K562 (cell line): ENCODE data around the gene TMEM89. TPM values are rescaled to one million over a fixed set of nuclear protein-coding genes. Genes with fewer than 3 reads are reported as not detected.
A peak's percentile ranks its signal among the peaks of the same experiment; 100 is the strongest.

Source experiments
- ATF3 ChIP-seq, 2 experiments: fragments of 450-650 bp in 1 of 2; sonication (generic) in 1 of 2; formaldehyde crosslinking in 1 of 2; IDR thresholded peaks in 1 of 2; conservative IDR thresholded peaks in 1 of 2; 2 replicates each; pipeline versions ENCODE4 v1.6.1 to v1.8.1; 2016 to 2023; ENCODE audit warnings: mild to moderate bottlenecking in 2 of 2, moderate library complexity in 2 of 2, inconsistent platforms in 1 of 2, missing genetic modification reagents in 1 of 2
- ETV1 ChIP-seq: fragments of 450-650 bp; conservative IDR thresholded peaks from 2 replicates; pipeline ENCODE4 v1.6.1; 2016; ENCODE audit warnings: missing genetic modification characterization, control low read depth, low read depth, missing compliant biosample characterization
- HNRNPLL ChIP-seq: fragments of 200-400 bp; formaldehyde crosslinking; IDR thresholded peaks from 2 replicates; pipeline ENCODE4 v1.6.1; 2017; ENCODE audit warnings: low read length, low read depth, mild to moderate bottlenecking; ENCODE audit not compliant: poor library complexity, severe bottlenecking
- IRF9 ChIP-seq: fragments of 450-650 bp; IDR thresholded peaks from 2 replicates; pipeline ENCODE4 v1.6.1; 2016; ENCODE audit warnings: missing biosample characterization, missing genetic modification characterization
- KDM2B ChIP-seq: fragments of 250-450 bp; sonication (Bioruptor Pico); IDR thresholded peaks from 2 replicates; pipeline ENCODE4 v1.8.0; 2021; ENCODE audit warnings: mild to moderate bottlenecking, moderate library complexity
- MAFG ChIP-seq: fragments of 450-650 bp; conservative IDR thresholded peaks from 2 replicates; pipeline ENCODE4 v1.6.1; 2016; ENCODE audit warnings: missing genetic modification characterization, missing compliant biosample characterization
- MCM2 ChIP-seq: fragments of 450-650 bp; IDR thresholded peaks from 2 replicates; pipeline ENCODE4 v1.6.1; 2017; ENCODE audit warnings: low read depth, mild to moderate bottlenecking
- MTF1 ChIP-seq: fragments of 250-450 bp; sonication (Bioruptor Pico); IDR thresholded peaks from 2 replicates; pipeline ENCODE4 v1.9.0; 2021; ENCODE audit warnings: moderate library complexity, mild to moderate bottlenecking, inconsistent platforms, borderline replicate concordance
- MYC ChIP-seq, 2 experiments: fragments of 250-450 bp in 1 of 2; sonication (Bioruptor Pico) in 1 of 2; IDR thresholded peaks; 2 replicates each; pipeline versions ENCODE4 v1.5.1 to v1.6.1; 2012 to 2021; ENCODE audit warnings: low read depth in 2 of 2, borderline replicate concordance in 1 of 2, improper control_type of control experiment in 1 of 2, low read length in 1 of 2, mild to moderate bottlenecking in 1 of 2, moderate library complexity in 1 of 2
- NR2C2 ChIP-seq, 2 experiments: fragments of 200-800 bp in 1 of 2; sonication (Bioruptor generic) in 1 of 2; sonication (generic) in 1 of 2; formaldehyde crosslinking in 1 of 2; IDR thresholded peaks; 2 replicates each; pipeline versions ENCODE4 v1.6.1 to v1.8.0; 2016 to 2022; ENCODE audit warnings: mild to moderate bottlenecking in 1 of 2, missing compliant biosample characterization in 1 of 2, missing genetic modification characterization in 1 of 2, missing genetic modification reagents in 1 of 2
- PTBP1 ChIP-seq: fragments of 200-400 bp; formaldehyde crosslinking; IDR thresholded peaks from 2 replicates; pipeline ENCODE4 v1.6.1; 2017; ENCODE audit warnings: low read depth, low read length
- RBM14 ChIP-seq: fragments of 200-400 bp; formaldehyde crosslinking; IDR thresholded peaks from 2 replicates; pipeline ENCODE4 v1.6.1; 2018; ENCODE audit warnings: low read depth, mild to moderate bottlenecking, low read length, moderate library complexity, borderline replicate concordance; ENCODE audit not compliant: insufficient read depth
- STAT5A ChIP-seq: IDR thresholded peaks from 2 replicates; pipeline ENCODE4 v1.6.1; 2012; ENCODE audit warnings: low read length, inconsistent platforms, borderline replicate concordance
- TEAD4 ChIP-seq, 2 experiments: sonication (generic) in 1 of 2; formaldehyde crosslinking in 1 of 2; IDR thresholded peaks; 2 replicates each; pipeline versions ENCODE4 v1.6.1 to v1.8.0; 2012 to 2022; ENCODE audit warnings: borderline replicate concordance in 1 of 2, inconsistent platforms in 1 of 2, low read length in 1 of 2, mild to moderate bottlenecking in 1 of 2, missing genetic modification reagents in 1 of 2
- TFE3 ChIP-seq: fragments of 450-650 bp; formaldehyde crosslinking; IDR thresholded peaks from 2 replicates; pipeline ENCODE4 v1.4.0; 2020; ENCODE audit warnings: mild to moderate bottlenecking, mixed read lengths
- U2AF1 ChIP-seq: fragments of 200-400 bp; formaldehyde crosslinking; optimal IDR thresholded peaks from 2 replicates; pipeline ENCODE3; 2017; ENCODE audit warnings: mild to moderate bottlenecking, low read depth, low read length, moderate library complexity
- ZBTB17 ChIP-seq: fragments of 450-650 bp; formaldehyde crosslinking; IDR thresholded peaks from 2 replicates; pipeline ENCODE4 v1.4.0; 2020; ENCODE audit warnings: mild to moderate bottlenecking
- ZNF316 ChIP-seq: fragments of 450-650 bp; IDR thresholded peaks from 2 replicates; pipeline ENCODE4 v1.6.1; 2016
- polyA plus RNA-seq, 8 experiments: library from polyadenylated mRNA; depleted of rRNA in 4 of 8; stranded (reverse) in 5 of 8; unstranded in 3 of 8; fragments of >200 nt; fragmentation: Nextera tagmentation in 2 of 8; fragmentation: Illumina TruSeq in 1 of 8; extraction: Ambion mirVana in 2 of 8; extraction: Trizol in 1 of 8; gene quantifications; 2 replicates each; pipeline versions ENCODE4 v1.2.1 to v1.2.3, GENCODE V29; 2011 to 2014; ENCODE audit warnings: inconsistent platforms in 1 of 8, missing spikeins in 1 of 8
- total RNA-seq, 7 experiments: library from RNA; depleted of rRNA in 6 of 7; stranded (reverse); fragments of >200 nt in 6 of 7; fragmentation: Illumina TruSeq in 2 of 7; extraction: Trizol in 2 of 7; gene quantifications; 2 replicates each; pipeline versions ENCODE4 v1.2.1 to v1.2.3, GENCODE V29; 2011 to 2021; ENCODE audit warnings: low replicate concordance in 1 of 7

The TMEM89 gene
- total and polyA plus RNA-seq, 9 of the 15 experiments (the other 6 are each of a cell fraction or from before 2014, with no cell fraction given) = not detected

GRCh38 chr3:48635222-48636021, 13.9 kb upstream of the TMEM89 start, which contains the start of gene SLC26A6 (continued):
- TF ChIP-seq ATF3 (IDR thresholded peaks at IDR 0.05) (no peak), ATF3 (CRISPR knock-in tag; conservative IDR thresholded peaks at IDR 0.05) (no peak), KDM2B (CRISPR knock-in tag) (no peak), MCM2 (no peak), HNRNPLL (peak; percentile 38), MAFG (tag) (no peak), RBM14 (no peak), TFE3 (CRISPR knock-in tag) (no peak), NR2C2 (CRISPR knock-in tag; IDR thresholded peaks at IDR 0.05) (no peak), NR2C2 (tag; IDR thresholded peaks at IDR 0.05) (peak; percentile 44; the same call in 1 of the 2 replicates), PTBP1 (no peak), MTF1 (no peak), TEAD4 (IDR thresholded peaks at IDR 0.05; ENCODE audit: low read length) (no peak), TEAD4 (CRISPR knock-in tag; IDR thresholded peaks at IDR 0.05; ENCODE audit: borderline replicate concordance) (no peak), ETV1 (tag) (peak; percentile 68; the same call in 1 of the 2 replicates), ZNF316 (no peak), MYC (IDR thresholded peaks at IDR 0.05; ENCODE audit: low read depth, low read length) (peak; percentile 35; the same call in 1 of the 2 replicates), MYC (CRISPR knock-in tag; IDR thresholded peaks at IDR 0.05; ENCODE audit: borderline replicate concordance, low read depth) (no peak), STAT5A (no peak), IRF9 (tag) (no peak), ZBTB17 (CRISPR knock-in tag) (no peak), U2AF1 (peak; percentile 64)
